Measurements from ENCODE around the gene MPST. TPM values are rescaled to one million over a fixed set of nuclear protein-coding genes. Genes with fewer than 3 reads are reported as not detected.

The MPST gene
- total RNA-seq, 1 experiment from 2014 or later: 68.6 TPM

DNA sequence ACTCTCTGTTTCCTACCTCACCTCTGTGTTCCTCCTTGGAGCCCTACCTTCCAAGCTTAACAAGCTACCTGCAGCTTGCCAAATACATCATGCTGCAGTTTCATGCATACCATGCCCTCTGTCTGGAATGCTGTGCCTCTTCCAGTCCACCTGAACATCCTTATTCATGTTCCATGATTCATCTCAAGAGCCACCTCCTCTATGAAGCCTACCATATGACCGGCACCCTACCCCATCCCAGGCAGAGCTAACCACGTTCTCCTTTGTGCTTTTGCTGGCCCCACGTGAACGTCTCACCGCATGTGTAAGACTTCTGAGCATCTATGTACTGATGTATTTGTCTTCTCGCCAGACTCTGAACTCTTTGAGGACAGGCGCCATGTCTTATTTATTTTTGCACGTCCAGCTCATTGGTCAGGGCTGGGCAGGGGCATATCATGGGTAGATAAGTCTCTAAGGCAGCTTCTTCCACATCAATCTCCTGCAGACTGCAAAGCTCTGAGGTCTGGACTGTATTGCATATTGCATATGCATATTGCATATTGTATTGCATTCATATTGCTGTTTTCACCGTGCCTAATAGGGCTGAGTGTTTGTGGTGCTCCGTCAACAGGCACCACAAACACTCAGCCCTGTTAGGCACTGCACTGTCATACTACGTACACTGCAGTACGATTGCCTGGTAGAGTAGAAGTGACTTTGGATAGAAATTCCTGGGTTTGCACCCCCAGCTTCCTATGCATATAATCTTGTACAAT lies 31.3 kb upstream of the MPST start:
- POLR2A ChIA-PET: no interaction called here
- CTCF ChIA-PET: no interaction called here
- no peak for TF ChIP-seq EZH2phosphoT487 (IDR thresholded peaks at IDR 0.05; ENCODE audit: borderline replicate concordance)
- no peak for TF ChIP-seq SIN3A (IDR thresholded peaks at IDR 0.05; ENCODE audit: low read depth)
- no peak for TF ChIP-seq MAX (IDR thresholded peaks at IDR 0.05)
- no peak for TF ChIP-seq POLR2A (IDR thresholded peaks at IDR 0.05; ENCODE audit: borderline replicate concordance, extremely low read depth, insufficient read depth, insufficient read length)
- no peak for TF ChIP-seq EGR1 (IDR thresholded peaks at IDR 0.05; ENCODE audit: low read depth)
- no peak for TF ChIP-seq YY1 (IDR thresholded peaks at IDR 0.05; ENCODE audit: extremely low read depth, insufficient replicate concordance, low read depth, low read length)
- TF ChIP-seq, protein P1, sequence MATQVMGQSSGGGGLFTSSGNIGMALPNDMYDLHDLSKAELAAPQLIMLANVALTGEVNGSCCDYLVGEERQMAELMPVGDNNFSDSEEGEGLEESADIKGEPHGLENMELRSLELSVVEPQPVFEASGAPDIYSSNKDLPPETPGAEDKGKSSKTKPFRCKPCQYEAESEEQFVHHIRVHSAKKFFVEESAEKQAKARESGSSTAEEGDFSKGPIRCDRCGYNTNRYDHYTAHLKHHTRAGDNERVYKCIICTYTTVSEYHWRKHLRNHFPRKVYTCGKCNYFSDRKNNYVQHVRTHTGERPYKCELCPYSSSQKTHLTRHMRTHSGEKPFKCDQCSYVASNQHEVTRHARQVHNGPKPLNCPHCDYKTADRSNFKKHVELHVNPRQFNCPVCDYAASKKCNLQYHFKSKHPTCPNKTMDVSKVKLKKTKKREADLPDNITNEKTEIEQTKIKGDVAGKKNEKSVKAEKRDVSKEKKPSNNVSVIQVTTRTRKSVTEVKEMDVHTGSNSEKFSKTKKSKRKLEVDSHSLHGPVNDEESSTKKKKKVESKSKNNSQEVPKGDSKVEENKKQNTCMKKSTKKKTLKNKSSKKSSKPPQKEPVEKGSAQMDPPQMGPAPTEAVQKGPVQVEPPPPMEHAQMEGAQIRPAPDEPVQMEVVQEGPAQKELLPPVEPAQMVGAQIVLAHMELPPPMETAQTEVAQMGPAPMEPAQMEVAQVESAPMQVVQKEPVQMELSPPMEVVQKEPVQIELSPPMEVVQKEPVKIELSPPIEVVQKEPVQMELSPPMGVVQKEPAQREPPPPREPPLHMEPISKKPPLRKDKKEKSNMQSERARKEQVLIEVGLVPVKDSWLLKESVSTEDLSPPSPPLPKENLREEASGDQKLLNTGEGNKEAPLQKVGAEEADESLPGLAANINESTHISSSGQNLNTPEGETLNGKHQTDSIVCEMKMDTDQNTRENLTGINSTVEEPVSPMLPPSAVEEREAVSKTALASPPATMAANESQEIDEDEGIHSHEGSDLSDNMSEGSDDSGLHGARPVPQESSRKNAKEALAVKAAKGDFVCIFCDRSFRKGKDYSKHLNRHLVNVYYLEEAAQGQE (IDR thresholded peaks at IDR 0.05; ENCODE audit: low read depth): no peak
- no peak for TF ChIP-seq SRF (IDR thresholded peaks at IDR 0.05; ENCODE audit: low read depth)
- TF ChIP-seq ZFX (IDR thresholded peaks at IDR 0.05): no peak
- TF ChIP-seq RAD21 (IDR thresholded peaks at IDR 0.05; ENCODE audit: low read depth): no peak
- no peak for TF ChIP-seq CTCF (IDR thresholded peaks at IDR 0.05 in 2 of 3, conservative IDR thresholded peaks at IDR 0.05 in 1 of 3; ENCODE audit: borderline replicate concordance in 1 of 3, insufficient read depth in 1 of 3, low read depth in 2 of 3, low read length in 2 of 3)
- no peak for TF ChIP-seq ZNF274 (IDR thresholded peaks at IDR 0.05; ENCODE audit: low read depth, low read length)
- TF ChIP-seq ZBTB33 (IDR thresholded peaks at IDR 0.05; ENCODE audit: extremely low read depth, insufficient replicate concordance, low read length): no peak
- TF ChIP-seq CEBPB (IDR thresholded peaks at IDR 0.05; ENCODE audit: low read depth): no peak
- TF ChIP-seq CBX3 (IDR thresholded peaks at IDR 0.05; ENCODE audit: low read depth): no peak
- TF ChIP-seq TCF7L2 (IDR thresholded peaks at IDR 0.05; ENCODE audit: borderline replicate concordance, extremely low read depth, insufficient read depth, insufficient read length): no peak
- TF ChIP-seq, protein P2, sequence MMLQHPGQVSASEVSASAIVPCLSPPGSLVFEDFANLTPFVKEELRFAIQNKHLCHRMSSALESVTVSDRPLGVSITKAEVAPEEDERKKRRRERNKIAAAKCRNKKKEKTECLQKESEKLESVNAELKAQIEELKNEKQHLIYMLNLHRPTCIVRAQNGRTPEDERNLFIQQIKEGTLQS (IDR thresholded peaks at IDR 0.05): no peak
- Histone ChIP-seq H3K27ac (ENCODE audit: low read depth, low read length) (no peak overlapping the region), H3K4me3 (replicated peaks in 1 of 2; ENCODE audit: low read depth in 1 of 2, low read length in 2 of 2) (no peak overlapping the region), H3K9me3 (ENCODE audit: control insufficient read depth in 1 of 2, insufficient read depth in 1 of 2, low read depth in 1 of 2, low read length in 2 of 2) (peaks cover 6 to 11% of the 10 kb centered on the region in 2 experiments; a peak in 2 of 4 replicates), H2AFZ (ENCODE audit: low read depth, low read length, poor library complexity, severe bottlenecking) (no peak overlapping the region), H3K4me1 (ENCODE audit: control insufficient read depth in 1 of 2, insufficient read depth in 2 of 2, low read length in 2 of 2) (peaks cover 0 to 6% of the 10 kb centered on the region in 2 experiments; a peak in 1 of 4 replicates), H3K36me3 (ENCODE audit: control insufficient read depth in 1 of 2, insufficient read depth in 2 of 2, low read length in 2 of 2) (no peaks in the 10 kb centered on the region), H4K20me1 (ENCODE audit: insufficient read depth) (no peaks in the 10 kb centered on the region), H3K79me2 (ENCODE audit: insufficient read depth, low read length) (no peaks in the 10 kb centered on the region), H3K9ac (ENCODE audit: low read length) (no peak overlapping the region), H3K27me3 (ENCODE audit: insufficient read depth, low read length) (no peaks in the 10 kb centered on the region), H3K4me2 (ENCODE audit: low read length) (no peak overlapping the region), H3K9me2 (ENCODE audit: insufficient read depth) (no peaks in the 10 kb centered on the region)
- DNase-seq (ENCODE audit: low read depth, low spot score): no peak
- intact Hi-C loops (cut with micrococcal nuclease): no loop called here
- RAD21 ChIA-PET (ENCODE audit: low non-redundant PET in 1 of 2, low total read pairs in 2 of 2, uncharacterized antibody in 2 of 2, unreplicated experiment in 2 of 2): no interaction called here
- BruUV-seq (replicated peaks): no TSS peak
- no peak for ATAC-seq
